HL-60/S4 treated with phorbol 12-myristate 13-acetate at 8.2 ng/mL for 4 days and 3 days (cell line): ENCODE measurements around the gene PTPRN2.

Source experiments
- in situ Hi-C: fragments of 300-500 bp; cut with MboI; formaldehyde crosslinking; loops from 2 replicates; pipeline ENCODE4 v1.15.0; 2022; ENCODE audit warnings: low sequenced_read_pairs

PTPRN2 gene

DNA sequence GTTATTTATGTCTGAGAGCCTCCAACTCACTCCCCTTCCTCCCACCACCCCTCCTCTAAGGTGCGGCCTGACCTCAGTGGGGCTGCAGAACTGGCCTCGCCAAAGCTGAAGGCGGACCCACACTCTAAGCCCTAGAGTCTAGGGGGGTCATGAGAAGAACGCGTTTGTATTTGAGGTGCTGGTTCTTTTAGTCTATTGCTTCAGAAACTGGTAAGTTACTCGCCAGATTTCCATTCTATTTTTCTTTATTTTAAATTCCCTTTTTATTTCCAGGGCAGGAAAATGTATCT lies 893.3 kb downstream of the PTPRN2 start:
- in situ Hi-C loops = no loop called here

DNA sequence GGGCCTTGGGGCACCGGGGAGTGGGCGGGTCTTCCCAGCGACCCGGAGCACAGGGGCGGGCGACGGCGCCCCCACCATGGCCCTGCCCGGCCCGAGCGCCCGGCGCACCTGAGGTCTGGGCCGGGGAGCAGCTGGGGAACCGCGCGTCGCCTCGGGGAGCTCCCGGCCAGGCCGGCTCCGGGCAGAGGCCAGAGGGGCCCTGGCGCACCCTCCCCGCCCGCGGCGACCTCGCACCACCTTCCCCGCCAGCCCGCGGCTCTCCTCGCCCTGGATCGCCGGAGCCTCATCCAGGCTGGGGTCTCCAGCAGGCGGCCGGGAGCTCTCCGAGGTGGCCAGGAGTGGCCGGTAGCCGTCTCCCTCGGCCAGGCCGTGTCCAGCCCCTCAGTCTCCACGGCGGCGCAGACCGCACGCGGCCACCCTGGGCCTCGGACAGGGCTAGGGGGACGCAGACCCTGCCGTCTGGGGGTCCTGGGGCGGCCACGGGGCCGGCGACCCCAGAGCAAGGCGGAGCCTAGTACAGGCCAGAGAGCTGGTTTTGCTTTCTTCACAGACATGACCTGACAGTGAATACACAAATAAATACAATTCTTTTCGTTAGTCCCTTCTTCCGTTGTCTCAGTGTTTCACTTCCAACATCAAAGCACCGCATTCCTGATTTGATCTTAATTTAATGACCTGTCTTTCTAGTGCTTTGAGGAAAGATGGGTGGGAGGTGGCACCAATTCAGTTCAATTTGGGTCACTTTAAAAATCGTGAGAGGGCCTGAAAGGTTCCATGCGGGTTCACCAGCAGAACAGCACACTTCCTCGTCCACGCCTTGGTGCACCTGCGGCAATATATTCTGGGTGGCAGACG lies 893.9 kb downstream of the PTPRN2 start:
- in situ Hi-C loops = no loop called here

DNA sequence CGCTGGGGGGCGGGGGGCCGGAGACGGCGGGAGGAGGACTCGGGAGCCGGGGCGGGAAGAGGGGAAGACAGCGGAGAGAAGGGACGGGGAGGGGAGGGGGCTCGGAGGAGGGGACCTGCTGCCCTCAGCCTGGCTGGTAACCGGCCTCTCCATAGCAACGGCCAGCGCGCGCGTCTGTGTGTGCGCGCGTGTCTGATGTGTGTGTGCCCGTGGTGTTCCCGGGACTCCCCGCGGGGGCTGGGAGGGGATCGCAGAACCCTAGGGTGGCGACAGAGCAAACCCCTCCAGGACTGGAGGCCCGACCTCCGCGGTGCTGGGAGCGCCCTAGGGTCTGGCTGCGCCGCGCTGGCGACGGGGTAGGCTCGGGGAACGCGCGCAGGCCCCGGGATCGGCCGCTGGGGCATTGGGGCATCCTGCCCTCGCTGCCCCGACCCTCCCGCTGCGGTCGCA lies 894.5 kb downstream of the PTPRN2 start:
- in situ Hi-C loops = no loop called here

DNA sequence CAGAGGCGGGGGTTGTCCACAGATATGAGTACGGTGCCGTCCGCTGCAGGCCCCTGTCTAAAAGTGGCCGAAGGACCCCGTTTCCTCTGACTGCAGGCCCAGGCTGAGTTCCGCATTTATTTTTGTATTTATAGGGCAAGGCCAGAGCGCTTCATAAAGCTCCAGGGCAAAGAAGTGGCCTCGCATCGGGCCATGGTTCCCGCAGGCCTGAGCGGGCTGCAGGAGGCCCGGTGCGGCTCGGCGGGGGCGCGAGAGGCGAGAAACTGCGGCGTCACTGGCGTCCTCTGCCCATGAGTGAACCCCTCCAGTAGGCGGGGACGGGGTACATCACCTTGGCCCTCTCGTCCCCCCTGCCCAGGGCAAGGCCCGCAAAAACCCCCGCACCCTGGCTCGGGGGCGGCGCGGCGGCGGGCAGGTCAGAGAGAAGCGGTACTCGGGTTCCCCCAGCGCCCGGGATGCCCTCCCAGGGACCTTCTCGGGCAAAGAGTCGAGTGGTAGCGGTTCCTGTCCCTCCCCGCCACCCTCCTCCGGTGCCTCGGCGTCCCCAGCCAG lies 895.1 kb downstream of the PTPRN2 start:
- in situ Hi-C loops = no loop called here

DNA sequence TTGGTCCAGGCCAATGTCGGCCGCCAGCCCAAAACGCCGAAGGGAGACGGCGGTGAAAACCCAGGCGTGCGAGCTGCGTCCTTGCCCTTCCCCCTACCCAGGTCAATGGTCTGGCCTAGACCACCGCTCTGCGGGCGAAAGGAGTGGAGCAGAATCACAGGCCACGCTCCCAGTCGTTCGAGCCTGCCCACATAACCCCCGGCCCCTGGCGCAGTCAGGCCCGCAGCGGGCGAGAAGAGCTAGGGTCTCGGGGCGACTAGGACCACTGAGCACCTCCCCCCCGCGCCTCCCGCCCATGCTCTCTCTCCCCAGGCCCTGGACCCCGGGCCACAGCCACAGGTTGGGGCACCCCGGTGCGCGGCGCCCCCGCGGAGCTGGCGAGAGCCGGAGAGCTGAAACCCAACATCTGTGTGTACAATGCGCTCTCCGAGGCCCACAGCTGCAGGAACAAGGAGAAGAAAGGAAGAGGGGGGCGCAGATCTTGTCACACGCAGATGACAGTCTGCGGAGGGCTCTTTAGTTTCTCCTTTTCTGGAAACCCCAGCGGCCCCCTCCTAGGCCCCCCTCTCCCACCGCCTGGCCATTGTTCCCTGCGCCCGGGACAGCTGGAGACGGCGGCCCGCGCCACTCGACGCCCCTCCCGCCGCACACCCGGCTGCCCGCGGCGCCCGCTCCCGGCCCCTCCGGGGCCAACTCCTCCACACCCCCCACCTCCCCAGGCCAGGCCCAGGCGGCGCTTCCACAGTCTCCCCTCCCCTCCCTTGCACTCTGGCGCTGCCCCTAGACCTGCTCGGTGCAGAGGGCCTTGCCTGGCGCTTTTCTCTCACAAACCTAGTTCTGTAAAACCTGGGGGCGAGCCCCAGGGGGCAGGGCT lies 895.8 kb downstream of the PTPRN2 start:
- in situ Hi-C loops = no loop called here

DNA sequence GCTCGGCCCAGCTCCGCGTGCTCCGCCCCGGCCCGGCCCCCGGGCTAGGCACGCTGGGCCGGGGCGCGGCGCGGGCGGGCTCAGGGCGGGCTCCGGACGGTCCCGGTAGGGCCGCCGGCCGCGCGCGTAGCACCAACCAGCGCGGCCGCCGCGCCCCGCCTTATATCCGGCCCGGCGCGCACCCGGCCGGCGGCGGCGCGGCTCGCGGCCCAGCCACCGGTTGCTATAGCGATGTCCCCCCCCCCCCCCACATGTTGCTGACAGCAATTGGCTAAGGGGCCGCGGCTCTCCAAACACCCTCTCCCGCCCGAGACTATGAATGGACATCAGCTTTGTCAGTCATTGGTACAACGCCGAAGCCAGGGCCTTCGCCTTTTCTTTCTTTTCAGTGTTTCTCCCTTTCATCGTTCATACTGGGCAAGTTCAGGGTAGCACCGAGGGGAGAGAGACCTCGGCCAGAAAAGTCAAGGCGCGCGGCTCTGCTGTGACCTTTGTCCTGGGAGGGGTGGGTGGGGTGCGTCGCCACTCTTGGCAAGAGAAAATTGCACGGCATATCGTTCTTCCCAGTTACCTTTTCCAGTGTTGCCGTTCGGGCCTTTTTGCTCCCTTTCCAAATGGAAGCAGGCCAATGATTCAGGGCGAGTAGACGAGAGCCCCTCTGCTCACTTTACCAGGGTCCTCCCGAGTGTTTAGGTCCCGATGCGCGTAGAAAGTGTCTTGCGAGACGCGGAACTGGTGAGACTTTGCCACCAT lies 896.6 kb downstream of the PTPRN2 start:
- in situ Hi-C loops = no loop called here

DNA sequence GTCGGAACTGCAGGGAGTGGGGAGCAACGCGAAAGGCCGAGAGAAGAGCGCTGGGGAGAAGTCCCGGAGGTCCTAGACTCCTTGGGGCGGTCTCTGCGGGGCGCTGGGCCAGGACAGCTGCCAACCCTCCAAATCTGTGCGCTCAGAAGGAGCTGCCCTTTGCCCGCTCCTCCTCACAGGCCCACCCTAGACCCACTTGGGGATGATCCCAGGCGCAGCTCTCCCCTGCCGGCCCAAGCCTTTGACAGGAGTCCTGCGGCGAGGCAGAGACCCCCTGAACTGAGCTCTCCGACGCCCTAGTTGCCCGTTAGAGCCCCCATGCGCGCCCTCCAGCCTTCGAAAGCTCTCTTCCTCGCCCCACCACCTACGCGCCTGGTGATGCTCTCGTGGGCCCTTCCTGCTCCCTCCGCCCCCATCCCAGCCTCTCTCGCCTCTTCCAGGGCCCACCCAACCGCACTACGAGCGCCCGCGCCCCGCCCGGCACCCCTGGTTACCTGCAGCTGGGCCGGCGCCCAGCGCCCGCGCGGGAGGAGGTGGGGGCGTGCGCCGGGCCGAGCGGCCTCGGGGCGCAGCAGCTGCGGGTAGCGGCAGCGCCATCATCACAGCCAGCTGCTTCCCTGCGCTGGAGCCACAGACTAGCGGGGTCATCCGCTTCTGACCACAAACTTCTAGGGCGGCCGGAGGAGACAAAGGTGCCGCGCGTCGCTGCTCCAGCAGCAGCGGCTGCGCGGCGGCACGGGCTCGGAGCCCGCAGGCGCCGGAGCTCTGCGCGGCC lies 897.4 kb downstream of the PTPRN2 start:
- in situ Hi-C loops = no loop called here

DNA sequence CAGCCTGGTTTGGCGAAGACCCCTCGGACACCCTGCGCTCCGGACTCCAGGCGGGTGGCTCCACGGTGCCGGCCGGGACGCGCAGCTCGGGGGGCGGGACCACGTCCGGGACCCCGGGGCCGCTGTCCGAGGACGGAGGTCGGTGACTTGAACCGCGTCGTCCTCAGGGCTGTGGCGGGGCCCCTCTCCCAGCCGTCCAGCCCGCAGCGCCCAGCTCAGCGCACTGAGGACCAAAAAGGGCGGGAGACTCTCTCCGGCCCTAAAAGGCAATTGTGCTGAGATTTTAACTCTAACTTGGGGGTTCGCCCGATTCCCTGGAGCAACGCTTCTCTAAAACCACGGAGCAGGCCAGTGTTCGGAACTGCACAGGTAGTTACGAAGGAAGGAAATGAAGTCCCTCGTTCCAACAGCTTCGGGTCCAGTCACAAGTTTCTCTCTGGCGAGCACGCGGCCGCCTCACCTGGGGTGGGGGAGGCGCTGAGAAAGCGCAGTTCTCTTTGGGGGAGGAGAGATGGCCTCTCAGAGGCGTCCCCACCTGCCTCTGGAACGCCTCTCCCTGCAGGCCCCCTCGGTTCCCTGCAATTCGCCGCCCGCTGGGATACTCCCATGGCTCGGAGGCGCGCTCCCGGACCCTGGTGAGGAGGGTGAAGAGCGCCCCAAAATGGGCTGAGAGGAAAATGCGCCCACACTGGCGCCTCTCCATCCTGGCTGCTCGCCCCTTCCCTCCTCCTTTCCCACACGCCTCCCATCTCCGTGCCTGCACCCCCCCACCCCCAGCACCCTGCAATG lies 898.2 kb downstream of the PTPRN2 start:
- in situ Hi-C loops = no loop called here

DNA sequence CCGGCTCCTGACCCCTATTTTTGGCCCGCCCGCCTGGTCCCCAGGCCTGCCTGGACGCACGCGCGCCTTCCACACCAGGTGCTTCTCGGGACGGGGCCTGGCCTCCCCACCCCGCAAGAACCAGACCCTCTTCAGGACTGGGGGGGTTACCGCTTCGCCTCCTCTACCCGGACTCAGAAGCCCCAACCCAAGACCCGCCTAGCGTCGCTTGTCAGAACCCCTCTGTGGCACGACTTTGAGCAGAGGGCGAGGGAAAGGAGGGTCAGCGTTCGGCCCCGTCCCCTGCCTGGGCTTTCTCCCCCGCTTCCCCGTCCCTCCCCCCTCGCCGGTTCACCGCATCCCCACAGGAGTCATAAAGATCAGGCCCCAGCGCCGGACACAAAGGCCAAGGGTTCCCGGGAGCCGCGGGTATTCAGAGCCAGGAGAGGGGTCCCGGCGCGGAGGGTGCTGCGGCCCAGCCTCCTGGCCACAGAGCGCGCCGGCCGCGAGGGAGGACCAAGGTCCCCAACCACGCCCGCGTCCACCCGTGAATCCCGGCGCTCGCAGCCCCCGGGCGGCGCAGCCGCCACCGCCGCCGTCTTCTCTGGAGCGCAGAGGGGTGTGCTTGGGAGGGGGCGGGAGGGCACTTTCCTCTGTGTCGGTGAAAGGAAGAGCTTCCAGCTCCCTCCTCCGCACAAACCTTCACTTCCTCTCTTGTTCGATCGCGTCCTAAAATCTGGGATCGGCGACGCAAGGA lies 898.9 kb downstream of the PTPRN2 start:
- in situ Hi-C loops = no loop called here

DNA sequence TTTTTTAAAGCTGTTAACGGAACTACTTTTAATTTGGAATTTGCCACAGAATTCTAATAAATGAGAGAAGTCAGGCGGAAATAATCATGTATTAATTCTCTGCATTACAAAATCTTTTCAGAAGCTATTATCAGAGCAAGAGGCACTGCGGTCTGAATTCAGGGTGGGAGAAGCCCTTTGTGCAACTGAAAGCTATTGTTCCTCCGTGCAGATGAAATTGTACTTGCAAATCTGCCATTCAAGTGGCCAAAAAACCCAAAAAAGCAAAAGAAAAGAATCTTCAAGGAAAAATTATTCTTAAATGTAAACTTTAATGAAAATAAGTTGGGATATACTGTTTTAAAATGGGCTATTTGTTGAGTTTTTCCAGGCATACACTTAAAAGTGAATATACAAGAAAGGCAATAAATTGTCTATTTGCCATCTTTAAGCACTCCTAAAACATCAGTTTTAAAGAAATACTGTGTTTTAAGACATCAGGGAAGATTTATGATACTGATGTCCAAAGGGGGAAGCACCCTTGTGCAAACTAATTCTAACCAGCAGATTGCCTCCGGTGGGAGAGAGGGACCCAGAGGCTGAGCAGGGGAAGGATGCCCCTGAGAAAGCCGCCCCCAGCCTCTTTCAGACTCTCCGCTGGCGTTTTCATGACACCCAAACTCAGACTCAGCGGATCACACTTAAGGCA lies 899.6 kb downstream of the PTPRN2 start:
- in situ Hi-C loops = no loop called here

DNA sequence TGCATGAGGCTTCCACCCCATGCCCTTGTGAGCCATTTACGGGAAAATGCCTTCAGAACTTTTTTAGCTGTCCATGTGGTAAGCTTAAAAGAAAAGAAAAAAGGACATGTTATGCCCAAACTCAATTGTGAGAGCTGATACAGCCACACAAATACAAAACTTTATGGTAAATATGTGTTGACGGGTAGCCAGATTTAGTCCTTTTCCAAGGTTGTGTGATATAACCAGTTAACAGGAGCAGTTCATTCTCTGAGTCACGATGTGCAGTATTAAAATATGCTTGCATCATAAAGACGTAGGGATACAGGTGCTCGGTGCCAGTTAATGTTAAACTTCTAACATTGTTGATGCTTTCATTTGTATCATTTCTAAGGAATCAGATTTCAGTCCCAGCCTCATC lies 900.5 kb downstream of the PTPRN2 start:
- in situ Hi-C loops = no loop called here

DNA sequence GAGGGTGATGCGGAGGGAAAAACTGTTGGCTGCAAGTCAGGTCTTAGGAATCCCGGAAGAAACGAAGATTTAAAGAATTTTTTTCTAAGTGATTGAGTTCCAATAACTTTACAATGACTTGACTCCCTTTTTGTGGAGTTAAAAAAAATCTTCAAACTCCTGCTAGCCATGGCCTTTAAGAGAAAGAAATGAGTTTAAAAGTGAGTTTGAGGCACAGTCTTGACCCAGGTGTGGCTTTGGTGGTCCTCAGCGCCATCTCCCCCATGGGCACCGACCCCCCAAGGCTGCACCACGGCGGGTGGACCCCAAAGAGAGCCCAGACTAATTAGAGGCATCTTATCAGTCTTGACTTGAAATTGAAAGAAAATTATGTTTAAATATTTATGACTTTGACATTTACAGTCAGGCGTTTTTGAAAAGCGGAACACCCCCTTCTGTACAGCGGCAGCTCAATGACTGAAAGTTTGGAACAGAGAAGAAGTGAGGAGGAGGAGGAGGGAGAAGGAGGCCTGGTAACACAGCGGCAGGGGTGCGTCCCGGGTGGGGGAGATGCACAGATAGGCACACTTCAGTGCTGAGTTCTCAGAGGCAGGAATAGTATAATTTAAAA lies 901.2 kb downstream of the PTPRN2 start:
- in situ Hi-C loops = no loop called here

DNA sequence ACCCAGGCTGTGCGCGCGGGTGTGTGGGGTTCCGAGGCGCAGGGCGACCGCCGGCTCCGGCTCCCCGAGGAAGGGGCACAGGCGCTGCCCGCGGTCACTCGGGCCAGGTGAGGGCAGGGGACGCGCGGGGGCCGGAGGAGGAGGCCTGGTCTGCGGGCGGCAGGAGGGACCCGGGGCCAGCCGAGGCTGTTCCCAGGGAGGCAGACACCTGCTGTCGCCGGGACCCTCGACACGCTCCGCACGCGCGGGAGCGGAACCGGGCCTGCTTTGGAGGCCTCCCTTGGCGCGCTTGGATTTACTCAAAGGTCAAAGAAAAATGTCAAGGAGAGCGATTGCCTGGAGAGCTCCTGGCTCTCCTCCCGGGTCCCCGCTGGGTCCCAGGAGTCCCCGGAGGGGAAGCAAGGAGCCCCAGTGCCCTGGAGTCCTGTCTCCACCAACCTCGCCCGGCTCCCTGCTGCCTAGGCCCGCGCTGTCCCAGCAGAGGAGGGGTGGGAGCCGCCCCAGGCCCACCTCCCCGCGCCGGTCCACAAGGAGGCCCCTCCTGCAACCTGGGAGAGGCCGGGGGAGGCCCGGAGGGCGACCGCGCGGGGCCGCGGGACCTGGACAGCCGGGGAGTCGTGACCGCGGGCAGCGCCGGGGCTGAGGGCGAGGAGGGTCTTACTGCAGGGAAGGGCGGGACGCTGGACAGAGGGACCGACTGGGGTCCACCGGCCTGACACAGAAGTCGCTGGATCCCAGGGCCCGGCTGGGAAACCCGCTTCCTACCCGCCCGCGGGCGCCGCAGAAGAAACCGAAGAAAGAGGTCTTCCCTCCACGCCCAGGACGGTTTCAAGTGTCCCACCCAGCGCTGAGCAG lies 902.0 kb downstream of the PTPRN2 start:
- in situ Hi-C loops = no loop called here

DNA sequence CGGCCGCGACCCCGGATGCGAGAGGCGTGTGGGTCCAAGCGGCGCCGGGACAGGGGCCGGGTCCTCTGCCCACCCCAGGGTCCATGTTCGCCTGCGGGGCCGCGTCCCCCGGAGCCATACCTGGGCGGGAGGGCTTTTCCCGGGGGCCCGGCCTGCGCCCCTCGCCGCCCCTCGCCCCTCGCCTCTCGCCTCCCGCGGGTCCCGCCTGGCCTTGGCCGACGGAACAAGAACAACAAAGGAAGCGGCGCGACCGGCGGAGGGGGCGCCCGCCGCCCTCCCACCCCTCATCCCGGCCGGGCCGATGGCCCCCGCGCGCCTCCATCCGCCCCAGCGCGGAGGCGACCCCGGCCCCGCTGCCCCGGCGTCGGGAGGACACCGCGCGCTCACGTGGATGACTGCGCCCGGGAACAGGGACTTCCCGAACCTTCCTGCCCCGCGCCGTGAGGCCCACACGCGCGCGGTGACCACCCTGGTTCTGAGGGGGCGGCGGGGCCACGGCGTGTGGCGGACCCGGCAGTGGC lies 902.7 kb downstream of the PTPRN2 start:
- in situ Hi-C loops = no loop called here

DNA sequence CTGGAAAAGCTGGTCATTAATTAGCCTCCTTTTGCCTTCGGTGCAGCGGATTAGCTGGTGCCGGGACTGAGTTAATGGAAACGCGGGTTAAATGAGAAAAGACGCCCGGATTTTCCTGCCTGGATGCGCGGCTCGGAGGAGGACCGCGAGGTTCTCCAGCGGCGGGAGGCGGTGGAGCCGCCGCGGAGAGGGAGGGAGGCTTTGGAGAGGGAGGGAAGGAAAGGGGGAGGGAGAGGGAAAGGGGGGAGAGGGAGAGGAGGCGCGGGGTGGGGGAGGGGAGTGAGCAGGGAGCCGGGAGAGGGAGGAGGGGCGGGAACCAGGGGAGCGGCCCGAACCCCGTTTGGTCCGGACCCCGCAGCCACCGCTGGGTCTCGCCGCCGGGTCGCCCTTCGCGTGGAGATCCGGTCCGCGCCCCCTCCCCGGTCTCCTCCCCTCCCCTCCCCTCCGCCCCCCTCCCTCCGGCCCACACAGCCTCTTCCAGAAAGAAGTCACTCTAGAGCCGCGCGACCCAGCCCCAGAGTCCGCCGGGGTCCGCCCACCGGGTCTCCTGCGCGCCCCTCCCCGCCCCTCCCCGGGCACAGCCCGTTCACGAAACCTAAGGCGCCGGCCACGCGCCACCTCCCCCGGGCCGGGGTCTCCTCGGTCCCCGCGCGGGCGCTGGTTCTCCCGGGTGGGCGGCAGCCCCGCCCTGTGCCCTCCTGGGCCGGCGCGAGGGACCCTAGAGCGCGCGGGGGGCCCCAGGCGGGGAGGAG lies 903.3 kb downstream of the PTPRN2 start:
- in situ Hi-C loops = no loop called here

DNA sequence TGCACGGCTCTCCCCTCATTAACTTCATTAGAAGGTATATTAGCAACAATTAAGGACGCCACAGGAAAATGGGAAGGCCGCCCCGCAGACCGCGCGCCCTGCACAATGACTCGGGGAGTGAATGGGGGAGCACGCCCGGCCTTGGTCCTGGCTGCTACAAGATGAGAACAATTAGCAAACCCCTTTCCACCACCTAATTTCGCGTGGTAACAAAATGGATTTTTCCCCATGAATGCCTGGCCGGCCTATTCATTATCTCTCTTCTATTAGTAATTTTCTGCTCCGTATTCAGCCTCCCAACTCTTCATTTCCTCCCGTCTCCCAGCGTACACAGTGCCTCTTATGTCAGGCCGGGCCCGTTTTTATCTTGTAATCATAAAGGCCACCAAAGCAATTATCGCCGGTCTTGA lies 903.9 kb downstream of the PTPRN2 start:
- in situ Hi-C loops = no loop called here
